ENCODE data around the gene CCND2.

- TF ChIP-seq POLR2AphosphoS5 (IDR thresholded peaks at IDR 0.05; ENCODE audit: borderline replicate concordance, low read depth, low read length) (no peak), EZH2 (IDR thresholded peaks at IDR 0.05) (no peak)
Measured at GRCh38 chr12:4276524-4277204, 3.1 kb downstream of the CCND2 start.
